GM23248 (cell line): ENCODE results near the gene VIL1.

Experiments used
- EZH2 ChIP-seq: fragments of 200-600 bp; sonication (generic); IDR thresholded peaks from 2 replicates; pipeline ENCODE4 v1.6.1; 2018; ENCODE audit warnings: antibody characterized with exemption, mild to moderate bottlenecking; ENCODE audit not compliant: insufficient read depth, poor library complexity, severe bottlenecking
- EZH2phosphoT487 ChIP-seq: fragments of 200-600 bp; sonication (generic); IDR thresholded peaks from 2 replicates; pipeline ENCODE4 v1.6.1; 2018; ENCODE audit warnings: antibody characterized with exemption, moderate library complexity, mild to moderate bottlenecking, low read depth; ENCODE audit not compliant: insufficient read depth

DNA sequence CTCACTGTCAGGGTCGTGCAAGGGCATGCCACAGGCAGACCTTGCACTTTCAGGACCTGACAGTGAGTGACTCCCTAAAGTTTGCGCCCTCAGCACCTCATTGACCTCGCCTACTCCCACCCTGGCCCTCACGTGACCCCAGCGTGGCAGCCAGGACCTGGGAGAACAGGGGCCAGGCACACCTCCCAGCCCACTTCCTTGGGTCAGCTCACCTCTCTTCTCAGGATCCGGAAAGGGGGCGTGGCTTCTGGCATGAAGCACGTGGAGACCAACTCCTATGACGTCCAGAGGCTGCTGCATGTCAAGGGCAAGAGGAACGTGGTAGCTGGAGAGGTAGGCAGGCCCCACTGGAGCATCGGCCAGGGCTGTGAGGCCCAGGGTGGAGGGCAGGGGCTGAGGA lies 8.8 kb downstream of the VIL1 start:
- TF ChIP-seq EZH2 (no peak), EZH2phosphoT487 (no peak)
